ENCODE data around the gene TRAPPC3L.

GRCh38 chr6:116568111-116568510 is 22.6 kb upstream of the TRAPPC3L start:
- TF ChIP-seq CTCF (IDR thresholded peaks at IDR 0.05) (no peak), POLR2A (IDR thresholded peaks at IDR 0.05) (no peak)

Measured in body of pancreas (tissue), 4 donors.